ENCODE results near the gene UBL4B.

UBL4B gene

GRCh38 chr1:110150330-110151174 lies 38.3 kb downstream of the UBL4B start, which contains the start of gene SLC6A17:
SLC6A17 (plus strand) TSS chr1:110150494; CDS start chr1:110166930, 16,436 bp downstream.
- no peak within 1 kb of the TSS for H3K4me3 ChIP-seq (ENCODE audit: control insufficient read depth, low read depth, low read length)
- no peak for TF ChIP-seq CTCF (conservative IDR thresholded peaks at IDR 0.05; ENCODE audit: control insufficient read depth, insufficient read depth, low read depth, low read length)
- DNase-seq (ENCODE audit: low read depth): peak; percentile 64

- H3K4me3 ChIP-seq (ENCODE audit: control insufficient read depth, low read depth, low read length): no peak overlapping the region
- no peak for TF ChIP-seq CTCF (conservative IDR thresholded peaks at IDR 0.05; ENCODE audit: control insufficient read depth, insufficient read depth, low read depth, low read length)
- peak; percentile 8 for DNase-seq (ENCODE audit: low read depth)
Observed at GRCh38 chr1:110151175-110151669, 39.0 kb downstream of the UBL4B start.

- no peak for TF ChIP-seq CTCF (conservative IDR thresholded peaks at IDR 0.05; ENCODE audit: control insufficient read depth, insufficient read depth, low read depth, low read length)
- peak; percentile 69 for DNase-seq (ENCODE audit: low read depth)
Observed at GRCh38 chr1:110152133-110152785, 40.0 kb downstream of the UBL4B start.

GRCh38 chr1:110153407-110153950 lies 41.2 kb downstream of the UBL4B start:
- TF ChIP-seq CTCF (conservative IDR thresholded peaks at IDR 0.05; ENCODE audit: control insufficient read depth, insufficient read depth, low read depth, low read length): no peak
- no peak for DNase-seq (ENCODE audit: low read depth)
- no peak overlapping the region for H3K4me3 ChIP-seq (ENCODE audit: control insufficient read depth, low read depth, low read length)

More at GRCh38 chr1:110152133-110152785, 40.0 kb downstream of the UBL4B start:
- H3K4me3 ChIP-seq (ENCODE audit: control insufficient read depth, low read depth, low read length): no peak overlapping the region

- no peak for TF ChIP-seq CTCF (conservative IDR thresholded peaks at IDR 0.05; ENCODE audit: control insufficient read depth, insufficient read depth, low read depth, low read length)
- no peak overlapping the region for H3K4me3 ChIP-seq (ENCODE audit: control insufficient read depth, low read depth, low read length)
- DNase-seq (ENCODE audit: low read depth): peak; percentile 50
Observed at GRCh38 chr1:110155878-110156522, 43.8 kb downstream of the UBL4B start.

- TF ChIP-seq CTCF (conservative IDR thresholded peaks at IDR 0.05; ENCODE audit: control insufficient read depth, insufficient read depth, low read depth, low read length): no peak
- no peak for DNase-seq (ENCODE audit: low read depth)
- H3K4me3 ChIP-seq (ENCODE audit: control insufficient read depth, low read depth, low read length): no peak overlapping the region
Observed at GRCh38 chr1:110158261-110158660, 46.0 kb downstream of the UBL4B start.
